T-helper 2 cell treated with Interferon-gamma antibody and Interleukin-4, amounts not matched to agents 100 ng/mL and 5 ng/mL, for 36 hours (primary cell): Measurements from ENCODE around the gene ASXL1. TPM values are rescaled to one million over a fixed set of nuclear protein-coding genes. Genes with fewer than 3 reads are reported as not detected.

Source experiments
- intact Hi-C: fragments of 100-400 bp; cut with micrococcal nuclease; formaldehyde crosslinking; loops from one replicate; pipeline ENCODE4 v1.15.1; 2023
- total RNA-seq: library from RNA; stranded (reverse); gene quantifications from 2 replicates; pipeline ENCODE4 v1.2.3, GENCODE V29; 2022

ASXL1 gene
- total RNA-seq, 1 donor from 2014 or later, result 98.7 TPM

GRCh38 chr20:32438331-32438858, 80.3 kb downstream of the ASXL1 start:
- intact Hi-C loops, result no loop called here

- intact Hi-C loops, result no loop called here
Measured at GRCh38 chr20:32439132-32439829, 81.2 kb downstream of the ASXL1 start.

- intact Hi-C loops, result no loop called here
Measured at GRCh38 chr20:32440069-32440757, 82.1 kb downstream of the ASXL1 start.

- intact Hi-C loops, result no loop called here
Measured at GRCh38 chr20:32440758-32441078, 82.6 kb downstream of the ASXL1 start.

GRCh38 chr20:32441638-32442037, 83.5 kb downstream of the ASXL1 start:
- intact Hi-C loops, result no loop called here

- intact Hi-C loops, result no loop called here
Measured at GRCh38 chr20:32442630-32443373, 84.7 kb downstream of the ASXL1 start.

GRCh38 chr20:32443386-32443974, 85.3 kb downstream of the ASXL1 start:
- intact Hi-C loops, result no loop called here

- intact Hi-C loops, result no loop called here
Measured at GRCh38 chr20:32444474-32445220, 86.5 kb downstream of the ASXL1 start.

GRCh38 chr20:32445539-32446273, 87.6 kb downstream of the ASXL1 start:
- intact Hi-C loops, result no loop called here

GRCh38 chr20:32446301-32447100, 88.4 kb downstream of the ASXL1 start:
- intact Hi-C loops, result no loop called here

GRCh38 chr20:32447136-32448027, 89.3 kb downstream of the ASXL1 start:
- intact Hi-C loops, result no loop called here

GRCh38 chr20:32448306-32449056, 90.3 kb downstream of the ASXL1 start:
- intact Hi-C loops, result no loop called here

- intact Hi-C loops, result no loop called here
Measured at GRCh38 chr20:32449057-32449889, 91.1 kb downstream of the ASXL1 start.

- intact Hi-C loops, result no loop called here
Measured at GRCh38 chr20:32449890-32450401, 91.8 kb downstream of the ASXL1 start.

- intact Hi-C loops, result no loop called here
Measured at GRCh38 chr20:32450484-32451061, 92.4 kb downstream of the ASXL1 start.

GRCh38 chr20:32451340-32451681, 93.2 kb downstream of the ASXL1 start:
- intact Hi-C loops, result no loop called here
